B cell (primary cell): ENCODE results near the gene FMOD. TPM values are rescaled to one million over a fixed set of nuclear protein-coding genes. Genes with fewer than 3 reads are reported as not detected.

Experiments
- ATAC-seq: fragments of 200-7000 bp; cut with Tn5 transposase; one replicate; pipeline ENCODE4 v1.10.0; 2021; ENCODE audit warnings: low read depth, mild to moderate bottlenecking, moderate number of reproducible peaks, moderate library complexity
- CTCF ChIA-PET: fragments of 350-600 bp; sonication (Branson Sonifier 250); formaldehyde crosslinking; loops from one replicate; lab custom pipeline; 2021; ENCODE audit warnings: antibody characterized with exemption, inconsistent platforms; lab: Charles Lee
- POLR2A ChIA-PET: fragments of 350-600 bp; sonication (Branson Sonifier 250); formaldehyde crosslinking; loops from one replicate; lab custom pipeline; 2021; ENCODE audit warnings: antibody characterized with exemption; lab: Charles Lee
- DNase-seq: peaks from one replicate; pipeline ENCODE4 v3.0.0; 2013
- H2AFZ ChIP-seq: 2 replicates; pipeline ENCODE4 v1.6.1; 2012; ENCODE audit warnings: mild to moderate bottlenecking, low read depth, low read length; ENCODE audit not compliant: insufficient read depth, poor library complexity, severe bottlenecking
- H3K27ac ChIP-seq, 2 donors: 1 replicate in 1 of 2; 2 replicates in 1 of 2; pipeline ENCODE4 v1.5.1; 2012 to 2013; ENCODE audit warnings: low read length in 2 of 2, mild to moderate bottlenecking in 2 of 2, moderate library complexity in 1 of 2
- H3K27me3 ChIP-seq, 4 experiments: fragments of 200-600 bp in 1 of 4; sonication (generic) in 1 of 4; replicated peaks in 1 of 4; 1 replicate in 2 of 4; 2 replicates in 2 of 4; pipeline versions ENCODE4 v1.6.1 to v1.7.0; 2013 to 2016; ENCODE audit warnings: low read length in 3 of 4, mild to moderate bottlenecking in 2 of 4, mixed read lengths in 1 of 4, moderate library complexity in 1 of 4; ENCODE audit not compliant: insufficient read depth in 4 of 4, control insufficient read depth in 3 of 4; ENCODE audit errors: control extremely low read depth in 1 of 4
- H3K36me3 ChIP-seq, 2 experiments: replicated peaks in 1 of 2; 1 replicate in 1 of 2; 2 replicates in 1 of 2; pipeline versions ENCODE4 v1.6.1 to v1.7.1; 2013; ENCODE audit warnings: low read length in 1 of 2; ENCODE audit not compliant: insufficient read depth in 2 of 2, control insufficient read depth in 1 of 2; ENCODE audit errors: control extremely low read depth in 1 of 2, extremely low read depth in 1 of 2
- H3K4me1 ChIP-seq, 2 donors: fragments of 200-600 bp in 1 of 2; sonication (generic) in 1 of 2; 1 replicate in 1 of 2; 2 replicates in 1 of 2; pipeline versions ENCODE4 v1.5.1 to v1.6.1; 2013 to 2017; ENCODE audit warnings: low read length in 2 of 2; ENCODE audit not compliant: control insufficient read depth in 2 of 2, insufficient read depth in 2 of 2
- H3K4me2 ChIP-seq: replicated peaks from 2 replicates; pipeline ENCODE3; 2012; ENCODE audit warnings: mild to moderate bottlenecking, low read depth, low read length; ENCODE audit not compliant: poor library complexity, severe bottlenecking
- H3K4me3 ChIP-seq, 5 experiments: fragments of 200-600 bp in 1 of 5; sonication (generic) in 1 of 5; 1 replicate in 3 of 5; 2 replicates in 2 of 5; pipeline versions ENCODE4 v1.5.1 to v1.7.0; 2011 to 2016; ENCODE audit warnings: low read length in 4 of 5, mild to moderate bottlenecking in 4 of 5, low read depth in 2 of 5, control low read depth in 1 of 5, moderate library complexity in 1 of 5; ENCODE audit not compliant: insufficient read depth in 1 of 5; ENCODE audit errors: control extremely low read depth in 1 of 5, extremely low read depth in 1 of 5
- H3K79me2 ChIP-seq: fragments of 200-600 bp; sonication (generic); one replicate; pipeline ENCODE4 v1.6.0; 2016; ENCODE audit warnings: low read length; ENCODE audit not compliant: control insufficient read depth, insufficient read depth
- H3K9ac ChIP-seq: fragments of 200-600 bp; sonication (generic); 2 replicates; pipeline ENCODE4 v1.6.1; 2017; ENCODE audit warnings: mild to moderate bottlenecking, low read length, moderate library complexity
- H3K9me3 ChIP-seq, 3 donors: one replicate each; pipeline versions ENCODE4 v1.6.1 to v1.7.1; 2013; ENCODE audit warnings: low read length in 2 of 3; ENCODE audit not compliant: control insufficient read depth in 2 of 3, insufficient read depth in 1 of 3; ENCODE audit errors: control extremely low read depth in 1 of 3
- H4K20me1 ChIP-seq: 2 replicates; pipeline ENCODE4 v1.6.0; 2012; ENCODE audit warnings: mild to moderate bottlenecking, low read length; ENCODE audit not compliant: insufficient read depth, control insufficient read depth, poor library complexity, severe bottlenecking
- H3K27ac Mint-ChIP-seq: one replicate; pipeline ENCODE4 v1.8.0; 2021; ENCODE audit warnings: mixed read lengths
- H3K27me3 Mint-ChIP-seq: one replicate; pipeline ENCODE4 v1.8.0; 2021; ENCODE audit warnings: mixed read lengths
- H3K4me1 Mint-ChIP-seq: one replicate; pipeline ENCODE4 v1.8.0; 2021; ENCODE audit warnings: mixed read lengths
- H3K4me3 Mint-ChIP-seq: one replicate; pipeline ENCODE4 v1.8.0; 2021; ENCODE audit warnings: mixed read lengths
- H3K9me3 Mint-ChIP-seq: one replicate; pipeline ENCODE4 v1.8.0; 2022; ENCODE audit warnings: mixed read lengths; ENCODE audit not compliant: insufficient read depth
- EZH2 ChIP-seq: IDR thresholded peaks from 2 replicates; pipeline ENCODE4 v1.6.1; 2012; ENCODE audit warnings: borderline replicate concordance, low read depth, mild to moderate bottlenecking, moderate library complexity, low read length; ENCODE audit not compliant: insufficient read depth, poor library complexity, severe bottlenecking
- WGBS: methylation state at CpG from one replicate; pipeline ENCODE4 v1.1.5; 2013; ENCODE audit warnings: missing lambda C conversion rate; ENCODE audit not compliant: insufficient coverage; 5-methylcytosine and 5-hydroxymethylcytosine counted together
- intact Hi-C: fragments of 100-400 bp; cut with micrococcal nuclease; formaldehyde crosslinking; loops from one replicate; pipeline ENCODE4 v1.10.0; 2022
- polyA plus RNA-seq: library from polyadenylated mRNA; depleted of rRNA; stranded (reverse); fragments of >200 nt; gene quantifications from 2 replicates; pipeline ENCODE4 v1.2.3, GENCODE V29; 2012
- total RNA-seq, 2 donors: library from RNA; stranded (reverse); fragments of 120-200 nt in 1 of 2; gene quantifications; 1 replicate in 1 of 2; 2 replicates in 1 of 2; pipeline versions ENCODE4 v1.2.3 to v1.2.4, GENCODE V29; 2013 to 2022
- TF ChIP-seq, protein P1 (sequence below): fragments of 200-600 bp; IDR thresholded peaks from one replicate; pipeline ENCODE4 v1.8.0; 2022; ENCODE audit warnings: antibody characterized with exemption, mild to moderate bottlenecking

FMOD gene
- total and polyA plus RNA-seq, 2 donors (not counting 1 experiment from before 2014, with no cell fraction given) = not detected

DNA sequence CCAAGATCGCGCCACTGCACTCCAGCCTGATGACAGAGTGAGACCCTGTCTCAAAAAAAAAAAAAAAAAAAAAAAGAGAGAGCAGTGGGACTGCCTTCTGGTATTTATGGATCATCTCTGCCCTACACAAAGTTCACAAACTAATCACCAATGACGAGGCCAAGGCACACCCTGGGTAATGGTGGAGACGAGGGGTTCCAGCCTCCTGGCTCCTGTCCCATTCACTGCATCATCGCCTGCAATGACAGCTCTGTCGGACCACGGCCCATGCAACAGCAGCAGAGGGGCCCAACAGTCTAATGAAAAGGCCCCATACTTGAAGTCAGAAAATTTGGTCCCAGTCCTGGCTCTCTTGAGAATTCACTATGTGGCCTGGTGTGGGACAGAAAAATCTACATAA is 48.5 kb downstream of the FMOD start:
- ATAC-seq (no peak), DNase-seq (no peak)
- Mint-ChIP-seq H3K4me1 (peaks cover 71% of the 10 kb centered on the region), H3K4me3 (peak overlapping the region; percentile 99), H3K9me3 (no peaks in the 10 kb centered on the region), H3K27me3 (no peaks in the 10 kb centered on the region), H3K27ac (peak overlapping the region; percentile 99)
- intact Hi-C loops = no loop called here
- Histone ChIP-seq H4K20me1 (peaks cover 21% of the 10 kb centered on the region), H3K4me2 (peak overlapping the region; percentile 29), H3K79me2 (peaks cover 53% of the 10 kb centered on the region), H3K36me3 (peaks cover 0 to 15% of the 10 kb centered on the region in 2 experiments), H2AFZ (no peak overlapping the region), H3K27me3 (no peaks in the 10 kb centered on the region), H3K4me3 (no peak overlapping the region), H3K9me3 (no peaks in the 10 kb centered on the region), H3K4me1 (peaks cover 65 to 78% of the 10 kb centered on the region in 2 donors), H3K27ac (peak overlapping the region in 1 of 2 donors; percentile 100), H3K9ac (no peak overlapping the region)
- POLR2A ChIA-PET = interaction anchor here (0.9 to 5.0 kb wide), 3 partner anchors 15 to 29 kb away, joined by 3 to 68 read pairs (median 22); no protein-coding TSS in a partner anchor
- no peak for TF ChIP-seq EZH2
- TF ChIP-seq, protein P1, sequence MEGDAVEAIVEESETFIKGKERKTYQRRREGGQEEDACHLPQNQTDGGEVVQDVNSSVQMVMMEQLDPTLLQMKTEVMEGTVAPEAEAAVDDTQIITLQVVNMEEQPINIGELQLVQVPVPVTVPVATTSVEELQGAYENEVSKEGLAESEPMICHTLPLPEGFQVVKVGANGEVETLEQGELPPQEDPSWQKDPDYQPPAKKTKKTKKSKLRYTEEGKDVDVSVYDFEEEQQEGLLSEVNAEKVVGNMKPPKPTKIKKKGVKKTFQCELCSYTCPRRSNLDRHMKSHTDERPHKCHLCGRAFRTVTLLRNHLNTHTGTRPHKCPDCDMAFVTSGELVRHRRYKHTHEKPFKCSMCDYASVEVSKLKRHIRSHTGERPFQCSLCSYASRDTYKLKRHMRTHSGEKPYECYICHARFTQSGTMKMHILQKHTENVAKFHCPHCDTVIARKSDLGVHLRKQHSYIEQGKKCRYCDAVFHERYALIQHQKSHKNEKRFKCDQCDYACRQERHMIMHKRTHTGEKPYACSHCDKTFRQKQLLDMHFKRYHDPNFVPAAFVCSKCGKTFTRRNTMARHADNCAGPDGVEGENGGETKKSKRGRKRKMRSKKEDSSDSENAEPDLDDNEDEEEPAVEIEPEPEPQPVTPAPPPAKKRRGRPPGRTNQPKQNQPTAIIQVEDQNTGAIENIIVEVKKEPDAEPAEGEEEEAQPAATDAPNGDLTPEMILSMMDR = no peak
- 97% methylated on average over 5 of the region's 7 CpGs for WGBS
- CTCF ChIA-PET = no interaction called here

DNA sequence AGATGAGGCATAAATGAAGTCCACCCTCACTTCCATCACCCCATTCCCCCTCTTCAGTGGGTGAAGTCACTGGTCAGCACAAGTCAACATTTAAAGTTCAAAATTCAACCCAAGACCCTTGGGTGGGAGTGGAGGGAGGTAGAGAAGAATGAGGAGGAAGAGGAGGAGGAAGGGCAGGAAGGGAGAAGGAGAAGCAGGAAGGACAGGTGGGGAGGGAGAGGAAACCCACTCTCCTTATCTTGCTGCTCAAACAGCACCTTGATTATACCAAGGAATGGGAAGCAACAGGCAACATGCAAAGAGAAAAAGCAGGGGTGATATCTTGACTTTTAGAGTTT is 49.6 kb downstream of the FMOD start:
- DNase-seq (no peak), ATAC-seq (no peak)
- peak overlapping the region; percentile 45 for H3K9ac ChIP-seq
- H3K27me3 ChIP-seq = no peaks in the 10 kb centered on the region
- peak overlapping the region; percentile 60 for H3K4me2 ChIP-seq
- peaks cover 52% of the 10 kb centered on the region for H3K79me2 ChIP-seq
- TF ChIP-seq, protein P1 = no peak
- no peak for TF ChIP-seq EZH2
- CTCF ChIA-PET = interaction anchor here (1.5 to 4.2 kb wide), 2 partner anchors 23 to 31 kb away, joined by 4 to 80 read pairs; no protein-coding TSS in a partner anchor
- no peaks in the 10 kb centered on the region for H3K9me3 Mint-ChIP-seq
- peaks cover 0 to 4% of the 10 kb centered on the region in 2 experiments for H3K36me3 ChIP-seq
- H3K4me1 ChIP-seq = peaks cover 77 to 87% of the 10 kb centered on the region in 2 donors
- no peaks in the 10 kb centered on the region for H3K27me3 Mint-ChIP-seq
- no peaks in the 10 kb centered on the region for H3K9me3 ChIP-seq
- no peak overlapping the region for H3K4me3 Mint-ChIP-seq
- H3K4me1 Mint-ChIP-seq = peaks cover 82% of the 10 kb centered on the region
- peak overlapping the region; percentile 93 for H3K27ac Mint-ChIP-seq
- H2AFZ ChIP-seq = peak overlapping the region; percentile 57
- intact Hi-C loops = no loop called here
- H3K4me3 ChIP-seq = no peak overlapping the region
- H3K27ac ChIP-seq = peak overlapping the region; percentile 76 to 87
- POLR2A ChIA-PET = interaction anchor here (0.6 to 5.0 kb wide), 7 partner anchors 9 to 141 kb away, joined by 3 to 68 read pairs (median 4); no protein-coding TSS in a partner anchor
- H4K20me1 ChIP-seq = peaks cover 10% of the 10 kb centered on the region
